Measurements from ENCODE around the gene SMARCAL1. TPM values are rescaled to one million over a fixed set of nuclear protein-coding genes. Genes with fewer than 3 reads are reported as not detected.

The SMARCAL1 gene
- total RNA-seq, 2 donors from 2014 or later, result 12.1 to 16.0 TPM

DNA sequence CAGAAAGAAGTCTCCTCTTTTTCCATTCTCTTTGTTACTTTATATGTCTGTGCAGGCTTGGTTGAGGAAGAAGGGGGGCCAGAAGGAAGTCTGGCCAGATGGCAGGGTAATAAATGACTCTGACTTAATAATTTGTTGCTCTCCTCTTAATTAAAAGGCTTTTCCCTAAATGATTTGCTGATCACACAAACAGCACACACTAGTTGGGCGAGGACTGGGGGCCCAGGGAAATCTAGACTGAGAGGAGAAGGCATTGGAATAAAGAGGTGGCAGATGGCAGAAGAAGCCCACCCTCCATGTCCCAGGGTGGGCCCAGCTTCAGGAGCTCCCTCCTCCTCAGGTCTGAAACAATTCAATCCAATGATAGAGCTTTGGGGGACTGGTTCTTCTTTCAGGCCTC, 12.7 kb upstream of the SMARCAL1 start:
- no peaks in the 10 kb centered on the region for H3K9me3 ChIP-seq
- H3K27me3 ChIP-seq, result no peaks in the 10 kb centered on the region
- H3K36me3 ChIP-seq, result no peaks in the 10 kb centered on the region
- no peak overlapping the region for H3K27ac ChIP-seq
- H3K4me1 ChIP-seq, result no peaks in the 10 kb centered on the region
- no peak for DNase-seq (ENCODE audit: low spot score)
- TF ChIP-seq, protein P1, sequence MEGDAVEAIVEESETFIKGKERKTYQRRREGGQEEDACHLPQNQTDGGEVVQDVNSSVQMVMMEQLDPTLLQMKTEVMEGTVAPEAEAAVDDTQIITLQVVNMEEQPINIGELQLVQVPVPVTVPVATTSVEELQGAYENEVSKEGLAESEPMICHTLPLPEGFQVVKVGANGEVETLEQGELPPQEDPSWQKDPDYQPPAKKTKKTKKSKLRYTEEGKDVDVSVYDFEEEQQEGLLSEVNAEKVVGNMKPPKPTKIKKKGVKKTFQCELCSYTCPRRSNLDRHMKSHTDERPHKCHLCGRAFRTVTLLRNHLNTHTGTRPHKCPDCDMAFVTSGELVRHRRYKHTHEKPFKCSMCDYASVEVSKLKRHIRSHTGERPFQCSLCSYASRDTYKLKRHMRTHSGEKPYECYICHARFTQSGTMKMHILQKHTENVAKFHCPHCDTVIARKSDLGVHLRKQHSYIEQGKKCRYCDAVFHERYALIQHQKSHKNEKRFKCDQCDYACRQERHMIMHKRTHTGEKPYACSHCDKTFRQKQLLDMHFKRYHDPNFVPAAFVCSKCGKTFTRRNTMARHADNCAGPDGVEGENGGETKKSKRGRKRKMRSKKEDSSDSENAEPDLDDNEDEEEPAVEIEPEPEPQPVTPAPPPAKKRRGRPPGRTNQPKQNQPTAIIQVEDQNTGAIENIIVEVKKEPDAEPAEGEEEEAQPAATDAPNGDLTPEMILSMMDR (IDR thresholded peaks at IDR 0.05), result no peak
- no peak overlapping the region for H3K4me3 ChIP-seq

DNA sequence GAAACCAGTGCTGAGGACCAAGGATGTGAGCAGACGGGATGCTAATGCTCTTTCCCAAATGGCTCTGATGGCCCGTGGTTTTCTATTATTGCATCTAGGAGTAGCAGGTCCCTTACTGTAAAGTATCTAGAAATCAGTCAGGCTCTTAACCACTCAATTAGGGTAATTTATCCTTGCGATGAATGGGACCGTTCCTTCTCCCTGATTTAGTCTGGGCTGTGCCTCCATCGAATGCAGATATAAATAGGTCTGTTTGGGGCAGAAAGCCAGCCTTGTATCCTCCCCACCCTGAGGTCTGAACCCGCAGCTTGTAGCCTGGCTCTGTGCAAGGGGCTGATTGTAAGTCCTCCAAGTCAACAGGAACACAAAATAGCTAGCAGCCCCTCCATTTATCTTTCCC, 9.5 kb upstream of the SMARCAL1 start:
- no peak for DNase-seq (ENCODE audit: low spot score)
- Histone ChIP-seq H3K27me3 (no peaks in the 10 kb centered on the region), H3K4me3 (no peak overlapping the region), H3K4me1 (no peaks in the 10 kb centered on the region), H3K27ac (no peak overlapping the region), H3K9me3 (no peaks in the 10 kb centered on the region), H3K36me3 (no peaks in the 10 kb centered on the region)
- TF ChIP-seq, protein P1 (IDR thresholded peaks at IDR 0.05), result no peak

DNA sequence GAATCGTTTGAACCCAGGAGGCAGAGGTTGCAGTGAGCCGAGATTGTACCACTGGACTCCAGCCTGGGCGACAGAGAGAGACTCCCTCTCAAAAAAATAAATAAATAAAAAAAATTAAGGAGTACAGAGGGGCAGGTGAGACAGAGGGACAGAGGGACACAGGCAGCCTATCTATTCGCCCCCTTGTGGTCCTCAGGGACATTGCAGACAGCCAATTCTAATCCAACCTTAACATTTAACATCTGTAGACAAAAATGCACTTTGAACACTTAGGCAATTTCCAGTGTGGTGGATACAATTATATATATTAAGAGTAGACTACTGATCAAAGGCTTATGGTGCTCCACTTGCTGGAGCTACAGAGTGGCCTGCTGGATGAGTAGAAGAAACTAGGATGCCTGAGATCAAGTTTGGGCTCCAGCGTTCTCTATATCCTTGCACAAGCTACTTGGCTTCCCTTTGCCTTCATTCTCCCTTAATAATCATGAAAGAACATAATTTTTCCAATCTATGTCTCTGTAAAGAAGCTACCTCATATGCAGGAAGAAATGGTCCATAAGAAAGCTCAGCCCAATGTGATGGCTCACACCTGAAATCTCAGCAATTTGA, 8.2 kb upstream of the SMARCAL1 start:
- Histone ChIP-seq H3K4me1 (no peaks in the 10 kb centered on the region), H3K36me3 (no peaks in the 10 kb centered on the region), H3K9me3 (no peaks in the 10 kb centered on the region), H3K27ac (no peak overlapping the region), H3K4me3 (no peak overlapping the region), H3K27me3 (no peaks in the 10 kb centered on the region)
- TF ChIP-seq, protein P1 (IDR thresholded peaks at IDR 0.05), result peak; percentile 66 to 85
- DNase-seq (ENCODE audit: low spot score), result no peak

DNA sequence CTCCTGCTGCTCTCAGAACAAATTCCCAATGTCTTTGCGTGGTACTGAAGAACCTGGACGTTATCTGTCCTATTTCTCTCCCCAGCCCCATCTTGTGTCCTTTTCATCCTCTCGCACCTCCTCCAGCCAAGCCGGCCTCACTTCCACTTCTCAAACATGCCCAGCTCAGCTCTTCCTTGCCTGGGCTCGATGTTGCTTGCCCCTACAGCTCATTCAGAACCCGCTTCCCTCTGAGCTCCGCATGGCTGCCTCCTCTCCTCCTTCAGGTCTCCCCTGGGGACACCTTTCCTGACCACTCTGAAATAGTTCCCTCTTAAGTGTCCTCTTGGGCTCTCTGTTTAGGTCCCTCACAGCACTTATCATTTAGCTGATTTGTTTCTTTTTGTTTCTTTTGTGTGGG, 6.7 kb upstream of the SMARCAL1 start:
- Histone ChIP-seq H3K36me3 (no peaks in the 10 kb centered on the region), H3K4me1 (no peaks in the 10 kb centered on the region), H3K27me3 (no peaks in the 10 kb centered on the region), H3K9me3 (no peaks in the 10 kb centered on the region), H3K4me3 (no peak overlapping the region), H3K27ac (no peak overlapping the region)
- TF ChIP-seq, protein P1 (IDR thresholded peaks at IDR 0.05), result no peak
- DNase-seq (ENCODE audit: low spot score), result no peak

DNA sequence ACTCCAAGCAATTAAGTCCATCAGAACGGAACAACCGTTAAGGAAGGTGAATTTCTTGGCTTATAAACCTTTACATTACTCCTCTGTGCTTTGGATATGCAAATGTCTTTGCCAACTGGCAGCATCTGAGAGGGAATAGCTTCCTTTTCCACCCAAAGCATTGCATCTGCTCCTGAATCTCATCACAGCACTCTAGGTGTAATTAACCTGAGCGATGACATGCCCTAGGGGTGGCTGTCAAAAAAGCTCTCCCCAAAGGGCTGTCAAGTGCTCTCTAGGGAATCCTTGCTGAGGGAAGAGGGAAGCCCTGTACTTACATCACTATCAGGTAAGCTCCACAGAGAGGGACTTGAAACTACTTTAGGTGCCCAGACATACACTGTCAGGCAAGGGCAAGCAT, 5.5 kb upstream of the SMARCAL1 start:
- TF ChIP-seq, protein P1 (IDR thresholded peaks at IDR 0.05), result no peak
- Histone ChIP-seq H3K4me1 (peaks cover 0 to under 1% of the 10 kb centered on the region in 2 donors), H3K27me3 (no peaks in the 10 kb centered on the region), H3K27ac (no peak overlapping the region), H3K36me3 (no peaks in the 10 kb centered on the region), H3K4me3 (no peak overlapping the region), H3K9me3 (no peaks in the 10 kb centered on the region)
- DNase-seq (ENCODE audit: low spot score), result no peak

All from right atrium auricular region (tissue), 2 donors.